Suppressor macrophage treated with lipopolysaccharide for 1 hour (primary cell): ENCODE results near the gene DEXI.

ENCODE experiments used
- DNase-seq, 3 donors: peaks; one replicate each; pipeline ENCODE4 v3.0.0-alpha.2; 2020 to 2022

Gene DEXI

DNA sequence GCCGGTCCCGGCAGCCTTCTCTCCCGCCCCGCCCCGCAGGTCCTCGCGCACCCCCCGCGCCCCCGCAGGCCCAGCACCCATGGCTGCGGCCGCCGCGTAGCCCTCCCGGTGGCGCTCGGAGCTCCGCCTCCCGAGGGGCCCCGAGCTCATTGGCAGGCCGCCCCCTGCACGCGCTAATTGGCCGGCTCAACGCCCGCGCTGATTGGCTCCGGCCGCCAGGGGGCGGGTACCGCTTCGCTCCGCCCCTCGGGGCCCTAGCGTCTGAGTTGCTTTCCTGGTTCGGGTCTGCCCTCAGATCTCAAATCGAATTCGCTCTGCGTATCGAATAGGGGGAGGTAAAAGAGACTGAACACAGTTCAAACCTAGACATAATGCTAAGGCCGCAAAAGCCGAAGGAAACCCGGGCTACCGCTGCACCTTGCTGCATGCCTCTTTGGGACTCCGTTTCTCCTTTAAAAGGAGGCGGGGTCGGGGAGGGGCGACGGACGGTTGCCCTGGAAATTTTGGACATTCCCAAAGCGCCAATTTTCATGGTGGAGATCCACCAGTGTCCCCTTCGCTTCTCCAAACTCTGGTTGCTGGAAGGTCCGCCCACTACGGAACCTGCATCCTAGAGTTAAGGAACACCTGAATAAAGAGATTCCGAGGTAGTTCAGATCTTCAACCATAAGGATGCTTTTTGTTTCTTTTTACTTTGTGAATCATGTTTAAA, at the start of gene DEXI:
TSS of gene DEXI (minus strand) at position 117 of the 712 bp plus-strand sequence. CDS start 463 bp downstream, outside the sequence.
- peak; percentile 97 to 99 (median 98) for DNase-seq

DNA sequence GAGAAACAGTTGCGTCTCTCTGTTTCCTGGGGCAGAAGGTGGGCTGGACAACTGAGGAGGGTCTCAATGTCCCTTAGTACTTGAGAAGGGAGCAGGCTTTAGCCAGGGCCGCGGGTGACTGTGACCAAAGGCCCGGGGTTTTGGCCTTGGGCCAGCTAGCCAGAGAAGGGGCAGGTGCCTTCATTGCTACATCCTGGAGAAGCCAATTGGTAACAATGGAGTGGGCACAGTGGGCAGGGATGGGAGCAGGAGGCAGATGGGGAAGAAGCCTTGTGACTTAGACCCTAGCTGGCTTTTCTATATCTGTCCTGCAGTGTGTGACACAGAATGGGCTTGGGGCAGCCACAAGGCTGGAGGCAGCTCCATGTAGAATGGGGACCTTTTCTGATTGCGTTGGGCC, 48.1 kb upstream of the DEXI start:
- peak in 1 of 3 donors; percentile 26 for DNase-seq

DNA sequence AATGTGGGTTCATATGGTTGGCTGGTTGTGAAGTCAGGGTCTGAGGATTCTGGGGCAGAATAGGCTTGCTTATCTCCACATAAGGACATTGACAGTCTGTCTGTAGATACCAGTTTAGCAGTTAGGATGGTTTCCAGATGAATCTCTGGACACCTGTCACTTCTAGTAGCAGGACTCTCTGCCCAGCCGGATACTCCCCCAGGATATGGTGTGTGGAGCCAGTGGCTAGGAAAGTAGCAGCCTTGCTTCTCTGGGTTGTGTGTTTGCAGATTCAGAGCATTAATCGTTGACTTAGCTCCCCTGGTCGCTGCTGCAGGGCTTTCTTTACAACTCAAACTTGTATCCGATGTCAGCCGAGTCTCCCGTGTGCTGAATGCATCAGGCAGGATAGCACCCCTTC, 47.3 kb upstream of the DEXI start:
- no peak for DNase-seq

DNA sequence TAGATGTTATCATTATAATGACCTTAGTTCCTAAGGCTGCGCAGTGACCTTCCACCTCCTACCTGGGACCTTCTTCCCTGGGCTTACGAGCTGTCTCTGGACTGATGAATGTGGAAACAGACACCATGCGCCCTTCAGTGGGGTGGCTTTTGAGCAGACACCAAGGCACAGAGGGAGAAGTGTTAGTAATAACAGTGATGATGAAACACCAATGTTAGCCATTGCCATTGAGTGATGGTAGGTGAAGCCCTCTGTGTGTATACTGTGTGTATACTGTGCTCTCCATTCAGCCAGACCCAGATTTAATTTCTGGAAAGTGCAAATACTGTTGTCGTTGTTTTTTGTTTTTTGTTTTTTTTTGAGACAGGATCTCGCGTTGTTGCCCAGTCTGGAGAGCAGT, 46.6 kb upstream of the DEXI start:
- DNase-seq, result no peak

DNA sequence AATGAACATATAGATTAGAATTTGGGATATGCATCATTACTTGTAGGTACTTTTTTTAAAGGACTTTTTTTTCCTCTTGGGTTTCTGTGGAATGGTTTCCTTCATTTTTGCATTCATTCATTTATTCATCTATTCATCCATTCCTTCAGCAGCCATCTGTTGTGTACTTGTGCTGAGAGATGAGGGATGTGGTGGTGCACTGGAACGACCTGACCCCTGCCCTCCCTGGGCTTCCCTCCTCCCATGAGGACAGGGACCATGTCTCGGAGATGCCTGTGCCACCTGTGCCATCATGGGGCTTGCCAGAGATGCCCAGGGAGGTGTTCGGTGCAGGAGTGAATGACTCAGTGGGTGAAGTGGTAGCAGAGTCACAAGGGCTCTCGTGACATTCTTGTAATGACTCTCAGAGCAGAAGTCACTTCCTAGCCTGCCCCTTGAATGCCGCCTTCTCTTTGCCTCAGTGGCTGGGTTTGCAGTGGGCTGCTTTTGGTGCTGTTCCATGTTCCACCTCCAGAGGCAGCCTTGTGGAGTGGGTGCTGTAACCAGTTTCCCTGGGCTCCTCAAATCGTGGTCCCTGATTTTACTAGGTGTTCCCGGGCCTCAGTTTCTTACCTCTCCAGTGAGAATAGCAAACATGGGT, 46.0 kb upstream of the DEXI start:
- DNase-seq, result peak in 2 of 3 donors; percentile 14 to 20

DNA sequence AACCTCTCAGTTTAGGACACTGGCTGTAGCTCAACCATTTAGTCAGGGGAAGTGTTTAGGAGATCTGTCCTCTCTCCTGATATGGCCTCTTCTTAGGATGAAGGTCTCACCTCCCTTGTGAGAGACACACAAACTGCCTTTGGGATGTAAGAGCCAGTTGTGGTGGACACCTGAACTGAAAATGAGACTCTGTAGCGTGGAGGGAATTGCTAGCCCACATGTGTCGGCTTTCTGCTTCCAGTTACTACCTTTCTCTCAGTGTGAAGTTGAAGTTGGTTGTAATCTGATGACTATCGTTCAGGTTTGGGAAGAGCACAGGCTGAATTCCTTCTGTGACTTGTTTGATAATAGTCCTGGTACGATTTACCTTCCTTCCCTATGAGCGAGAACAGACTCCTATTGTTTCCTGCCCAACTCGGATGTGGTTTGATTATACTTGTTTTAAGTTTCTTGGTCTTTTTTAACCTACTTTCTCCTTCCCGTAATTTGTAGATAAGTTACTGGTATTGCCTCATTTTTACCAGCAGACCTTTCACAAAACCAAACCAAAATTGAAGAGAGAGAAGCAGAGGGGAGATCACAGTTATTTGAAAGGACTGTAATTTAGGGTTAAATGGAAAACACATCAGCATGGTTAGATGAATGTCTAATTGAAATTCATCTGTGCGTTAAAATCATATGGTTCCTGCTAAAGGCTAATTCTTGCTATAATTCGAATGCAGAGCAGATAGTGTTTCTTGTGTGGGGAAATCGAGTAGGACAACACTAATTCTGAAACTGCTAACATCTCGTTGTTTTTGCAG, 45.3 kb upstream of the DEXI start:
- no peak for DNase-seq

DNA sequence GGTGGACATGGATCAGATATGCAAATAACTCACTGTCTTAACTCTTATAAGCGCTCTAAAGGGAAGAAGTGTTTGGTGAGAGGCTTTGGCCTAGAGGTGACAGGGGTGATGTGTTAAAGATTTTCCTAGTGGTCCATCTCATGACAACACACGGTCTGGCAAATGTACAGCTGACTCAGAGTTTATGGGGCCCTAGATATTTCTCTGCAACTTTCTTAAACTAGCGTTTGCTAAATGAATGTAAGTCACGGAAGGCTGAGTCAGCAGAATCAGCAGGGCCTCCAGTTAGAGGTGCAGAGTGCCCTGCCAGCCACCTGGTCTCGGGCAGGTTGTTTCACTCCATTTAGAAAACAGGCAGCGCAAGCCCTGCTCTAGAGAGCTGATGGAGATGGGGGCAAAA, 42.2 kb upstream of the DEXI start:
- DNase-seq, result no peak

DNA sequence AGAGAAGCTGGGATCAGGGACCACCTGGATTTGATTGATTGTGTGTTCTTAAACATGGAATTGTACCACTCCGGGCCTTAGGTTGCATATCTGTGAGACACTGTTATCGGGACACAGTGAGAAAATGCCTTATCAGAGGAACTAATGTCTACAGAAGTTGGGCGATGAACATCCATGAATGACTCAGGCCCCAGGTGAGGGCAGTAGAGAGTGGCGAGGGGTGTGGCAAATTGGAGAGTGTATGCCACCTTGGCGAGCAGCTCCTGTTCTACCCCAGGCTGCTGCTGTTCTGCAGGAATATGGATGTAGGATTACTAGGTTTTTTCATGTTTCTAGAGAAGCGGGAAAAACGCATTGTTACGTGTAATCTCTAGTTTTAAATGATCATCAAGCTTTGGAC, 40.9 kb upstream of the DEXI start:
- no peak for DNase-seq

DNA sequence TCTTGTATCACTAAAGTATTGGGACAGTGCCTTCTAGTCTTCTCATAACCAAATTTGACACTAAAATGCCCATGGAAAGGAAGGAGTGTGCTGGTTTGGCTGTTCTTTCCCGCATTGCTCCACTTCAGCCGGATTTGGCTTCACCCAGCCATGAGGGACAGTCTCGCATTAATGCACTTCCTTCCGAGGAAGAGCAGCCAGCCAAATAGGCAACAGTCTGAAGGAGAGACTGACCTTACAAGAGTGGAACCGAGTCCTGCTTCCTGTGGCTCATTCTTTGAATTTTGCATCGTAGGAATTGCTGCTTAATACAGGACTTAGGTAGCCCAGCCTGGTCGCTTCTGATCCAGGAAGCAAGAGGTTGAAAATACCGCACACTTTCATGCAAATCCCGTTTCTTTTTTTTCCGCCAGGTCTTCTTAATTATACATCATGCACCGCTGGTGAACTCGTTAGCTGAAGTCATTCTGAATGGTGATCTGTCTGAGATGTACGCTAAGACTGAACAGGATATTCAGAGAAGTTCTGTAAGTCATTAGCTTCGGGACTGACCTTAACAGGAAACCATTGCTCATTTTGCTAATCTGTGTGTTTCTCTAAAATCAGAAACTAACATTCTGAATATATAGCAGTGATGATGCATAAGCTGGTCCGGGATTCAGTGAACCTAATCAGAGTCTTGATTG, 40.3 kb upstream of the DEXI start:
- no peak for DNase-seq

DNA sequence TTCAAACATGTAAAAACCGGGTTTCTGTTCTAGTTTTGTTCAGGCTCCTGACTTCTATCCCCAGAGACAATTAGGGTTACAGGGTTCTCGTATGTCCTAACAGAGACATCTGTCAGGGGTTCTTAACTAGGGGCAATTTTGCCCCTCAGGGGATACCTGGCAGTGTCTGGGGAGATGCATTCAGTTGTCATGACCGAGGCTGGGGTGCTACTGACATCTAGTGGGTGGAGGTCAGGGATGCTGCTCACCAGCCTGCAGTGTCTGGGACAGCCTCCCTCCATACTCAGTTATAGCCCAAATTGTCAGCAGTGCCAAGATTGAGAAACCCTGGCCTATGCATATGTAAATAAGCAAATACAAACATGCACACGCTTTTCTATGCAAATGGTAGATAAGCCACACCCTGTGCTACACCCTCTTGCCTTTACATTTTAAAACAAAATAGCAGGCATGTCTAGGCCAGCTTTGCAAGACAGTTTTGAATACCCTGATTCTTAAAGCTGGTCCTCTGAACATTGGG, 39.5 kb upstream of the DEXI start:
- peak in 1 of 3 donors; percentile 35 for DNase-seq

DNA sequence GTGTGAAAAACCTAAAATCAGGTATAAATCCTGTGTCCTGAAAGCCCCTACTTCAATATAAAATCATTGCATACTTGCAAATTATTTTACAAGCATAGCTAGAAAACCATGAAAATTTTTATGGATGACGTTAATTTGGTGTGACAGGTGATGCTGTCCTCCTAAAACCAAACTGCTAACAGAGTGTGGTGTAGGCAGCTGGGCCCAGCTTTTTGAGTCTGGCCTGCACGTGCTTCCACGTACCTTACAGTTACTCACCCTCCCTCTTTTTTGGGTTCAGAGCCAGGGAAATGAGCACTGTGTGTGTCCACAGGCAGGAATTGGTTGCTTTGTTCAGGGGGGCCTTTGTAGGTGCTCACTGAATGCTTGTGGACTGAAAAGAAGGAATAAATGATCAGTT, 38.5 kb upstream of the DEXI start:
- no peak for DNase-seq

DNA sequence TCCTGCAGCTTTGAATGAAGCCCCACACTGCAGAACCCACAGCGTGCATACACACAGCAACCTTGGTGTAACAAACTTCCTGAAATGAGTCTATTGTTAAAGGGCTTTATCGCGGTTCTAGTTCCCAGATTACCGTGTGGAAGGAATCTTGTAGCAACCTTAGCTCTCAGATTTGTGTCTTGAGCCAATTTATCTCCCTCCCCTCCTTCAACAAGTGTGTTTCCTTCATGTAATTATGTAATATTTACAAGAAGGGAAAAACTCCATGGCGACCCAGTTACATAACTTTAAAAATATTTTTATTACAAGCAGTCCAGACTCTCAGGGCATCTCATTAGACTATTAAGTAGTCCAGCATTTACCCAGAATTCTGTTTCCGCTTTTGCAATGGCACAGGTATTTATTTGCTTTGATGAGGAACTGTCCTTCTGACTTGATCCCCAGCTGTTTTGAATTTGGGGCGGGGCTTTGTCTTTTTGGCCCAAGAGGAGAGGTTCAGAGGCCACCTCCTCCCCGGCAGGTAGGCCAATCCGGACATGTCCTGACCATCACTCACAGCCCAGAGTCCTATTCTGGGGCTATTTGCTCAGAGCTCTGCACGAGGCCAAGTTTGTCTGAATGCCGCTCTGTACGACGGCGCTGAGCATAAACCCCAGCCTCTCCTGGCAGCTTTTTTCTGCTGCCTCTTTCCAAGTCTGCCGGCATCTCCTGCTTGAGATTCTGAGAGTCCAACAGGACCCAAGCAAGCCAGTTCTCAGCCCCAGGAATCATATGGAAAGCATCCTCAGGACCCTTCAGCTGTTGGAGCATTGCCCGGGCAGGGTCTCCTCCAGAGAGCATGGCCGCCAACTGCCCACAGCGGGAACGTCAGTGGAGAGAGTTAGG, 37.7 kb upstream of the DEXI start:
- no peak for DNase-seq

DNA sequence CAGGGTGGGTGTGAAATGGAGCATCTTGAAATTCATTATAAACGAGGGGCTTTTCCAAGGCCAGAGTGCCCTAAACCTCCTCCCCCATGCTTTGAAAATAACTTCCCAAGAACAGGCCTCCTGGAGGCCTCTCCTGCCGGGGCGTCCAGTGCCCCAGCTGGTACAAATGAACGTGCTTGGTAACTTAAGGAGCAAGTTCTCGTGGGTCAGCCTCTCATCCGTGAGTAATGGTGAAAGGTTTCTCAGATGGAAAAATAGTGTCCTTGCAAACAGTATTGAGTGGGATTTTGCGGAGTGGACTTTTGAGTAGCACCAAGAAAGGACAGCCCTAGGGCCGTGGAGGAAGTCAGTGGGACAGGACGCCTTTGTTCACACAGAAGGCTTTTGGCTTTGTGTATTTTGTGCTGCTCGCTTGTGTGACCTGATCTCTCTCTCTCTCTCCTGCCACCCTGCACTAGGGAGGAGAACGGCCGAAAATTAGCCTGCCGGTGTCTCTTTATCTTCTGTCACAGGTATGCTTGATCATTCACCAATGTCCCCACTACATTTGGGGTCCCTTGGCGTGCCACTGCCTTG, 36.7 kb upstream of the DEXI start:
- DNase-seq, result no peak

DNA sequence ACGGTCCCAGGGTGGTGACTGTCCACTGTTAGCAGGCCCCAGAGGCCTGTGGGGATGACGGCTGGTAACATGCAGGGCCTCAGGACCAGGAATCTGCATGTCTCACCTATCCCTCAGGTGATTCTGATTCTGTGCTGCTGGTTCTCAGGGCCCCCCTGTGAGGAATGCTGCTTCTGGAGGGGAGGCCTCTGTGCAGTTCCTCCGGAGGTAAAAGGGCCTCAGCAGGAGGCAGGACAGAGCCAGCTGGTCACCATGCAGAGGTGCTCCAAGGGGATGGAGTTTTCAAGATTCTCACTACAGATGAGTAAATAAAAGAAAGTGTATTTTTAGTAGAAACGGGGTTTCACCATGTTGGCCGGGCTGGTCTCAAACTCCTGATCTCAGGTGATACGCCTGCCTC, 35.9 kb upstream of the DEXI start:
- DNase-seq, result no peak

DNA sequence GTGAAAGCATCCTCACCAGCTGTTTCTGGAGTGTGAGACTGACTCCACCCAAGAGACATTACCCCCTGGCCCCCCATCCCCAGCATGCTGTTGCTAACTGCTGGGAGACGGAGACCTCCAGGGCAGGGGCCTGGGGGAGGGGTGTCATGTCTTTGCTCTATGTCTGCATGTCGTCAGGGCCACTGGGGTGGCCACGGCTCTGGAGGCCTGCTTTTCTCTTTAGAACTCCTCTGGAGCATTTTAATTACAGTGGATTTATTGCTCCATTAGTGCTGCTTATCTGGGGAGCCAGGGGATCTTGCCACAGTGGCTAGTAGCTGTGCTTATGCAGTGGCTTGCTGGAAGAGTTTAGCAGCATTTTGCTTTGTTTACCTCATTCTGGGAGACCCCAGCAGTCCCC, 34.4 kb upstream of the DEXI start:
- no peak for DNase-seq

DNA sequence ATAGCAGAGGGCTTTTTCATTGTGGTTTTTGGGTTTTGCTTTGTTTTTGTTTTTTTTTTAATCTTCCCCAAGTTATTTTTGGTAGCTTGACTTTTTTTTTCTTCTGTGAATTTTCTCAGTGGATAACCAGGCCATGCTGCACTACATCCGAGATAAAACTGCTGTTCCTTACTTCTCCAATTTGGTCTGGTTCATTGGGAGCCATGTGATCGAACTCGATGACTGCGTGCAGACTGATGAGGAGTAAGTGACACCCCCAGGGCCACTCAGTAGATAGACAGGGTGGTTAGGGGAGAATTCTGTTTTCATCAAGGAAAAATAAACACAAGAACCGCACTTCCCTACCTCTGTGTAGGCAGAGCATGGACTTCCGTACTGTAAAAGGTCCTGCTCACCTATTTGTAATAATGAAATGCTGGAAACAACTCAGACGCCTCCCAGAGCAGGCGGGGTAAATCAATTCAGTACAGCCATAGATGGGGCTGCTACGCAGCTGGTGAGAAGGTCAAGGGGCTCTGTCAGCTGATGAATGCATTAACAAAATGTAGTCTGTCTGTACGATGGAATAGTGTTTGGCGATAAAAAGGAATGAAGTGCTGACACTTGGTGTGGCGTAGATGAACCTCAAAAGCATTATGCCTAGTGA, 30.7 kb upstream of the DEXI start:
- DNase-seq, result peak in 1 of 3 donors; percentile 18

DNA sequence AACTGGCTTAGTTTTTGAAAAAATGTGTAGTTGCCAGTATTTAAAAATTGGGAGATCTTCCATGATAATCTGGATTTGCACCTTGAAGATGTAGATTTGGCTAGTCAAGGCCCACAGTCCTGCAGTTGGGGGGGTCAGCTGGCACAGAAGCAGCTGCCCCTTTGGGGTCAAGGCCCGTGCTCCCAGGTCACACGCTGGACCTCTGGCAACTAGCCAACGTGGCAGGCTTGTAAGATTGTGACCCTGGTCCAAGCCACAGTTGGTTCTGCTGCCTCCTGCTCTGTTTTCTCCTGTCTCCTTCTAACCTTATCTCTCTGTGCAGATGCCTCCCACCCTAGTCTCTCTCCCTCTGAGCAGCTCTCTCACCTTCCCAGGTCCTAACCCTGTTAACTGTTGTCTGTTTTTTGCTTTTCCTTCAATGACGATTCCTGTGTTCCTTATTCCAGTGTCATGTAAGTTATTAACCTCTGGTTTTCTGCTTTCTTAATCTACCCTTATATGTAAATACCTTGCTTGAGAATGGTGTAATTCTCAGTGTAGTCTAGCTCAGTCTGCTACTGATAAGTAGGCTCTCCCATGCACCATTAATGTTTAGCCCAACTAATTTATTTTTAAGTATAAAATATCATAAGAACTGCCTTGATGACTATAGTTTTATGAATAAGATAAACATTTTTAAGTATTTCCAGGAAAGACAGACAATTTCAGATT, 30.0 kb upstream of the DEXI start:
- no peak for DNase-seq

DNA sequence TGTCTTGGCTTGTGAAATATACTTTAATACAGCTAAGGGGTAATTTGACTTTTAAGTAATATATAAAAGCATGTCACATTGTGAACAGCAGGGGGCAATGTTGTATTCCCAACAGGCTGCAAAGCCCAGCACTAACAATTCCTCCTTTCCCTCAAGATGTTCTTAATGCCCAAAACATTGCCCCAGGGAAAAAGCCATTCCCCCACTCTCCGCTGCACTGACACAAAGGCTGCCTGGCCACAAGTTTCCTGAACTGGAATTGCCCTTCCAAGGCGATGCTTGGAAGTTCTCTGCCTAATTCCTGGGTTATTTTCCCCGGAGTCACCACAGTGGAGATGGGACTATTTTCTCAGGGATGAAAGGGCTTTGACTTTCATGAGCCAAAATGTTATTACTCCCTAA, 29.3 kb upstream of the DEXI start:
- DNase-seq, result peak; percentile 74 to 80 (median 74)

DNA sequence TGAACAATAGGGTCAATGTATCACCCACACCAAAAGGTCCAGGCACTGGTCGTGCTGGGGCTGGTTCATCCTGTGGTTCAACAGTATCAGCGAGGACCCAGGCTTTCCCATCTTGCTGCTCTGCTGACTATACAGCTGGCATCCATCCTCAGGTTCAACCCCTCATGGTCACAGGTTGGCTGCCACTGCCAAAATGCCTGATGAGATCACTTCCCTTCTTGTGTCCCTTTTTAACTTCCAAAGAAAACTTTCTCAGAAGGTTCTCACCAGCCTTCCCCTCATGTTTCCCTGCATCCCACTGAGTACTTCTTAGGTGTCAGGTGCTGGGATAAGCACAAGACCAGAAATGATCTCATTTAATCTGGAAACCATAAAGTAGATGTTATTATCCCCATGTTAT, 27.8 kb upstream of the DEXI start:
- DNase-seq, result no peak

DNA sequence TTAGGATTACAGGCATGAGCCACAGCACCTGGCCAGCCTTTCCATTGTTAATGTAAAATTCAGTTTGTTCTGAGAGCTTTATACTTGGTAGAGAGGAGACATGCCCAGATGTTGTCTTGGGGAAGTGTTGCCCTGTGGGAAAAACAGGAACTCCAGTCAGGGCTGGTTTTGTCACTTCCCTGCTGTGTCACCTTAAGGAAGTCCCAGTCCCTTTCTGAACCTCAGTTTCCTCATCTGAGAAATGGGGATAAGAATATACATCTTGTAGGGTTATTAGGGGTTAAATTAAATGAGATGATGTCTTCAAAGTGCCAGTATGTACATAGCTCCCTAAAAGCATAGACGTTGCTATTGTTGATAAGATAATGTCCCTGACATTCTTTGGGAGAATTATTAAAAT, 27.3 kb upstream of the DEXI start:
- peak; percentile 67 to 75 (median 69) for DNase-seq
